HCT116 (cell line): ENCODE results near the gene KRT81. TPM values are rescaled to one million over a fixed set of nuclear protein-coding genes. Genes with fewer than 3 reads are reported as not detected.

Experiments
- ATAC-seq: fragments of 200-7000 bp; cut with Tn5 transposase; 2 replicates; pipeline ENCODE4 v1.9.1; 2020; ENCODE audit warnings: mild to moderate bottlenecking, moderate library complexity
- BruUV-seq: library from RNA; stranded (reverse); fragments of 400-500 nt; replicated peaks from 2 replicates; lab custom pipeline; 2021; lab: Mats Ljungman, UMichigan
- CTCF ChIA-PET: fragments of 300-600 bp; sonication (Branson Sonifier 250); formaldehyde crosslinking; loops from one replicate; lab custom pipeline; 2021; ENCODE audit warnings: antibody characterized with exemption; lab: Charles Lee
- POLR2A ChIA-PET: fragments of 300-600, 350-600 bp; sonication (Branson Sonifier 250); formaldehyde crosslinking; loops from one replicate; lab custom pipeline; 2021; ENCODE audit warnings: antibody characterized with exemption; lab: Charles Lee
- RAD21 ChIA-PET, 2 experiments: fragments of 300-600 bp; sonication (Branson Sonifier 250); formaldehyde crosslinking; loops; one replicate each; lab custom pipeline; 2023; ENCODE audit warnings: low total read pairs in 2 of 2; ENCODE audit not compliant: uncharacterized antibody in 2 of 2, unreplicated experiment in 2 of 2, low non-redundant PET in 1 of 2; lab: Charles Lee
- DNase-seq: peaks from one replicate; pipeline ENCODE4 v3.0.0-alpha.2; 2010; ENCODE audit warnings: low read depth, low spot score
- H2AFZ ChIP-seq: fragments of 200-600 bp; shearing (Covaris generic), sonication (generic); 2 replicates; pipeline ENCODE4 v1.6.1; 2017; ENCODE audit warnings: low read depth, mixed run types, mixed read lengths, antibody characterized with exemption, low read length; ENCODE audit not compliant: poor library complexity, severe bottlenecking
- H3K27ac ChIP-seq: 2 replicates; pipeline ENCODE4 v1.5.1; 2012; ENCODE audit warnings: low read depth, low read length
- H3K27me3 ChIP-seq: fragments of 200-600 bp; sonication (generic); 2 replicates; pipeline ENCODE4 v1.6.1; 2016; ENCODE audit warnings: mixed run types, low read length, mixed read lengths; ENCODE audit not compliant: insufficient read depth
- H3K36me3 ChIP-seq, 2 experiments: fragments of 200-500 bp in 1 of 2; fragments of 200-600 bp in 1 of 2; sonication (Bioruptor generic) in 1 of 2; sonication (generic) in 1 of 2; 2 replicates each; pipeline versions ENCODE4 v1.5.1 to v1.6.1; 2014 to 2016; ENCODE audit warnings: low read length in 2 of 2, inconsistent platforms in 1 of 2, mixed read lengths in 1 of 2, mixed run types in 1 of 2; ENCODE audit not compliant: insufficient read depth in 2 of 2, control insufficient read depth in 1 of 2
- H3K4me1 ChIP-seq, 2 experiments: fragments of 200-600 bp in 1 of 2; sonication (generic) in 1 of 2; 2 replicates each; pipeline versions ENCODE4 v1.5.1 to v1.6.1; 2012 to 2017; ENCODE audit warnings: low read length in 2 of 2, inconsistent platforms in 1 of 2, mild to moderate bottlenecking in 1 of 2, mixed read lengths in 1 of 2, mixed run types in 1 of 2, moderate library complexity in 1 of 2; ENCODE audit not compliant: insufficient read depth in 2 of 2, control insufficient read depth in 1 of 2
- H3K4me2 ChIP-seq: fragments of 200-600 bp; sonication (generic); 2 replicates; pipeline ENCODE4 v1.6.1; 2017; ENCODE audit warnings: mixed run types, low read length, mixed read lengths
- H3K4me3 ChIP-seq, 2 experiments: fragments of 200-600 bp in 1 of 2; sonication (generic) in 1 of 2; replicated peaks in 1 of 2; 2 replicates each; pipeline ENCODE4 v1.5.1; 2011 to 2016; ENCODE audit warnings: low read length in 2 of 2, control low read depth in 1 of 2, low read depth in 1 of 2, mild to moderate bottlenecking in 1 of 2, mixed read lengths in 1 of 2, mixed run types in 1 of 2
- H3K79me2 ChIP-seq: fragments of 200-600 bp; sonication (generic); 2 replicates; pipeline ENCODE4 v1.6.1; 2017; ENCODE audit warnings: mild to moderate bottlenecking, mixed run types, low read length, moderate library complexity, mixed read lengths; ENCODE audit not compliant: insufficient read depth
- H3K9ac ChIP-seq: fragments of 200-600 bp; sonication (generic); 2 replicates; pipeline ENCODE4 v1.6.1; 2016; ENCODE audit warnings: low read length, mixed read lengths
- H3K9me2 ChIP-seq: fragments of 200-600 bp; sonication (generic), shearing (Covaris generic); 2 replicates; pipeline ENCODE4 v1.6.1; 2017; ENCODE audit warnings: mixed run types, mild to moderate bottlenecking, moderate library complexity; ENCODE audit not compliant: insufficient read depth
- H3K9me3 ChIP-seq, 2 experiments: fragments of 200-500 bp in 1 of 2; fragments of 200-600 bp in 1 of 2; sonication (Bioruptor generic) in 1 of 2; sonication (generic) in 1 of 2; 2 replicates each; pipeline ENCODE4 v1.6.1; 2014 to 2017; ENCODE audit warnings: low read length in 2 of 2, mixed read lengths in 2 of 2, inconsistent platforms in 1 of 2, low read depth in 1 of 2, mild to moderate bottlenecking in 1 of 2, mixed run types in 1 of 2, moderate library complexity in 1 of 2; ENCODE audit not compliant: control insufficient read depth in 1 of 2, insufficient read depth in 1 of 2
- H4K20me1 ChIP-seq: fragments of 200-600 bp; sonication (generic), shearing (Covaris generic); 2 replicates; pipeline ENCODE4 v1.6.1; 2017; ENCODE audit warnings: mixed run types, mild to moderate bottlenecking, moderate library complexity; ENCODE audit not compliant: insufficient read depth
- CBX3 ChIP-seq: IDR thresholded peaks from 2 replicates; pipeline ENCODE4 v1.6.1; 2012; ENCODE audit warnings: low read depth
- EGR1 ChIP-seq: IDR thresholded peaks from 2 replicates; pipeline ENCODE4 v1.6.1; 2012; ENCODE audit warnings: low read depth
- ELF1 ChIP-seq: IDR thresholded peaks from 2 replicates; pipeline ENCODE4 v1.6.1; 2012; ENCODE audit warnings: low read depth, borderline replicate concordance
- EZH2 ChIP-seq: fragments of 200-600 bp; sonication (generic); IDR thresholded peaks from 2 replicates; pipeline ENCODE4 v1.6.1; 2017; ENCODE audit warnings: antibody characterized with exemption, mixed run types
- EZH2phosphoT487 ChIP-seq: fragments of 200-600 bp; IDR thresholded peaks from 2 replicates; pipeline ENCODE4 v1.6.1; 2018; ENCODE audit warnings: antibody characterized with exemption, borderline replicate concordance
- MAX ChIP-seq: IDR thresholded peaks from 2 replicates; pipeline ENCODE4 v1.6.1; 2012
- POLR2A ChIP-seq: IDR thresholded peaks from 2 replicates; pipeline ENCODE4 v1.7.0; 2011; ENCODE audit warnings: borderline replicate concordance; ENCODE audit not compliant: insufficient read depth, insufficient read length; ENCODE audit errors: extremely low read depth
- REST ChIP-seq: IDR thresholded peaks from 2 replicates; pipeline ENCODE4 v1.6.1; 2012; ENCODE audit warnings: low read depth
- SP1 ChIP-seq: IDR thresholded peaks from 2 replicates; pipeline ENCODE4 v1.6.1; 2012; ENCODE audit warnings: low read depth
- SRF ChIP-seq: IDR thresholded peaks from 2 replicates; pipeline ENCODE4 v1.6.1; 2012; ENCODE audit warnings: low read depth
- TCF7L2 ChIP-seq: IDR thresholded peaks from 2 replicates; pipeline ENCODE4 v1.7.0; 2011; ENCODE audit warnings: borderline replicate concordance, inconsistent platforms; ENCODE audit not compliant: insufficient read depth, insufficient read length; ENCODE audit errors: extremely low read depth
- YY1 ChIP-seq: IDR thresholded peaks from 2 replicates; pipeline ENCODE4 v1.6.1; 2011; ENCODE audit warnings: low read length, low read depth, moderate library complexity, mild to moderate bottlenecking; ENCODE audit not compliant: insufficient replicate concordance; ENCODE audit errors: extremely low read depth
- ZBTB33 ChIP-seq: IDR thresholded peaks from 2 replicates; pipeline ENCODE4 v1.6.1; 2011; ENCODE audit warnings: mild to moderate bottlenecking, low read length, moderate library complexity; ENCODE audit not compliant: insufficient replicate concordance; ENCODE audit errors: extremely low read depth
- ZFX ChIP-seq: fragments of 450-650 bp; IDR thresholded peaks from 2 replicates; pipeline ENCODE4 v1.6.1; 2017
- ZNF274 ChIP-seq: fragments of 200-500 bp; sonication (Bioruptor generic); IDR thresholded peaks from 2 replicates; pipeline ENCODE4 v1.6.1; 2014; ENCODE audit warnings: mild to moderate bottlenecking, low read depth, low read length, inconsistent platforms
- intact Hi-C: fragments of 100-400 bp; cut with micrococcal nuclease; formaldehyde crosslinking; loops from 2 replicates; pipeline ENCODE4 v1.10.0; 2022
- total RNA-seq: library from RNA; stranded (reverse); gene quantifications from one replicate; pipeline ENCODE4 v1.2.1, GENCODE V29; 2021; ENCODE audit not compliant: unreplicated experiment

Gene KRT81
- total RNA-seq, 1 experiment from 2014 or later = 0.84 TPM

- Histone ChIP-seq H3K79me2 (no peaks in the 10 kb centered on the region), H3K4me3 (no peak overlapping the region), H3K27me3 (no peaks in the 10 kb centered on the region), H3K9me3 (no peaks in the 10 kb centered on the region), H2AFZ (no peak overlapping the region), H3K4me2 (no peak overlapping the region), H3K36me3 (no peaks in the 10 kb centered on the region), H4K20me1 (no peaks in the 10 kb centered on the region), H3K9ac (no peak overlapping the region), H3K27ac (no peak overlapping the region), H3K4me1 (no peaks in the 10 kb centered on the region), H3K9me2 (no peaks in the 10 kb centered on the region)
- no peak for TF ChIP-seq MAX
- no peak for TF ChIP-seq EZH2phosphoT487
- no peak for TF ChIP-seq SP1
- no peak for TF ChIP-seq ZNF274
- TF ChIP-seq YY1 = no peak
- no peak for TF ChIP-seq EGR1
- TF ChIP-seq ZBTB33 = no peak
- BruUV-seq = no TSS peak
- ChIA-PET RAD21 (no interaction called here), POLR2A (no interaction called here), CTCF (interaction anchor here (2.0 kb wide), 1 partner anchor 12 kb away, joined by 7 read pairs; no protein-coding TSS in a partner anchor)
- DNase-seq = no peak
- ATAC-seq = no peak
- intact Hi-C loops = no loop called here
Observed at GRCh38 chr12:52267266-52267665, 24.1 kb downstream of the KRT81 start.

- H3K4me1 ChIP-seq = peaks cover 0 to 1% of the 10 kb centered on the region in 2 experiments; a peak in 2 of 4 replicates
- TF ChIP-seq EZH2phosphoT487 = no peak
- TF ChIP-seq REST = no peak
- TF ChIP-seq POLR2A = no peak
- TF ChIP-seq EZH2 = no peak
- TF ChIP-seq TCF7L2 = no peak
- TF ChIP-seq ZFX = no peak
- no peak for TF ChIP-seq EGR1
- no peak for TF ChIP-seq YY1
- no peak for TF ChIP-seq SRF
- no peak for TF ChIP-seq ELF1
- TF ChIP-seq ZNF274 = no peak
- no peak for TF ChIP-seq CBX3
Observed at GRCh38 chr12:52266514-52266913, 24.8 kb downstream of the KRT81 start.

More at GRCh38 chr12:52266514-52266913, 24.8 kb downstream of the KRT81 start:
- H3K9ac ChIP-seq = no peak overlapping the region
- H3K9me3 ChIP-seq = no peaks in the 10 kb centered on the region
- ChIA-PET RAD21 (no interaction called here), CTCF (interaction anchor here (2.0 kb wide), 1 partner anchor 13 kb away, joined by 7 read pairs; no protein-coding TSS in a partner anchor), POLR2A (interaction anchor here (1.8 kb wide), 1 partner anchor 14 kb away, joined by 5 read pairs; no protein-coding TSS in a partner anchor)
- no peaks in the 10 kb centered on the region for H3K36me3 ChIP-seq
- no peak for ATAC-seq
- DNase-seq = no peak
- no peaks in the 10 kb centered on the region for H3K9me2 ChIP-seq
- no peak overlapping the region for H3K4me2 ChIP-seq
- intact Hi-C loops = no loop called here
- H3K27me3 ChIP-seq = no peaks in the 10 kb centered on the region
- no TSS peak for BruUV-seq
- no peak overlapping the region for H3K27ac ChIP-seq
- H2AFZ ChIP-seq = no peak overlapping the region
- H3K79me2 ChIP-seq = no peaks in the 10 kb centered on the region
- no peak overlapping the region for H3K4me3 ChIP-seq
- H4K20me1 ChIP-seq = no peaks in the 10 kb centered on the region
